ENCODE results near the gene ARHGAP11A. TPM values are rescaled to one million over a fixed set of nuclear protein-coding genes. Genes with fewer than 3 reads are reported as not detected.
"Not testable (repeated sequence)": the region's sequence is repeated elsewhere in the genome, so short reads cannot be mapped to it uniquely, and the experiment has no call there.

Gene ARHGAP11A
- 5.3 and 7.5 TPM in 2 replicates for total RNA-seq

GRCh38 chr15:32615051-32615870 is at the start of gene ARHGAP11A:
Gene ARHGAP11A (plus strand): TSS chr15:32615504. CDS start chr15:32616212, 708 bp downstream.
- peaks cover 16% of the 10 kb centered on the region for H3K4me1 Mint-ChIP-seq
- CTCF ChIA-PET; H3K9me3 Mint-ChIP-seq; H3K36me3 Mint-ChIP-seq (ENCODE audit: low read depth); H3K27me3 Mint-ChIP-seq; intact Hi-C loops (cut with micrococcal nuclease): not testable (repeated sequence)
- H3K4me3 Mint-ChIP-seq = peak within 1 kb of the TSS; percentile 96
- H3K27ac Mint-ChIP-seq = peak within 1 kb of the TSS; percentile 92
- ATAC-seq (ENCODE audit: low read depth) (peak; percentile 90), DNase-seq (peak; percentile 66)
- POLR2A ChIA-PET = interaction anchor here (0.6 kb wide), 1 partner anchor 1718 kb away, joined by 3 read pairs; no protein-coding TSS in a partner anchor

- DNase-seq; intact Hi-C loops (cut with micrococcal nuclease); CTCF ChIA-PET; H3K27ac Mint-ChIP-seq; H3K4me3 Mint-ChIP-seq; POLR2A ChIA-PET; ATAC-seq (ENCODE audit: low read depth); H3K4me1 Mint-ChIP-seq; H3K9me3 Mint-ChIP-seq; H3K36me3 Mint-ChIP-seq (ENCODE audit: low read depth); H3K27me3 Mint-ChIP-seq: not testable (repeated sequence)
Measured at GRCh38 chr15:32568988-32569387, 46.3 kb upstream of the ARHGAP11A start.

- H3K27me3 Mint-ChIP-seq; H3K4me1 Mint-ChIP-seq; CTCF ChIA-PET; POLR2A ChIA-PET; H3K27ac Mint-ChIP-seq; intact Hi-C loops (cut with micrococcal nuclease); H3K36me3 Mint-ChIP-seq (ENCODE audit: low read depth); H3K9me3 Mint-ChIP-seq; DNase-seq; ATAC-seq (ENCODE audit: low read depth): not testable (repeated sequence)
- H3K4me3 Mint-ChIP-seq = peak overlapping the region; percentile 68
Measured at GRCh38 chr15:32578482-32578881, 36.8 kb upstream of the ARHGAP11A start.

GRCh38 chr15:32585844-32586243 is 29.5 kb upstream of the ARHGAP11A start:
- H3K9me3 Mint-ChIP-seq; H3K36me3 Mint-ChIP-seq (ENCODE audit: low read depth); H3K27ac Mint-ChIP-seq; intact Hi-C loops (cut with micrococcal nuclease); H3K4me3 Mint-ChIP-seq; DNase-seq; CTCF ChIA-PET; H3K4me1 Mint-ChIP-seq; ATAC-seq (ENCODE audit: low read depth); H3K27me3 Mint-ChIP-seq; POLR2A ChIA-PET: not testable (repeated sequence)

- H3K27me3 Mint-ChIP-seq; H3K9me3 Mint-ChIP-seq; H3K36me3 Mint-ChIP-seq (ENCODE audit: low read depth); intact Hi-C loops (cut with micrococcal nuclease); CTCF ChIA-PET; H3K4me1 Mint-ChIP-seq; H3K4me3 Mint-ChIP-seq; H3K27ac Mint-ChIP-seq; POLR2A ChIA-PET; DNase-seq; ATAC-seq (ENCODE audit: low read depth): not testable (repeated sequence)
Measured at GRCh38 chr15:32593151-32593550, 22.2 kb upstream of the ARHGAP11A start, which contains the start of gene GOLGA8N. Gene GOLGA8N (plus strand): TSS chr15:32593456.

GRCh38 chr15:32609518-32609917 is 5.8 kb upstream of the ARHGAP11A start:
- H3K27me3 Mint-ChIP-seq; intact Hi-C loops (cut with micrococcal nuclease); CTCF ChIA-PET; H3K9me3 Mint-ChIP-seq; POLR2A ChIA-PET; H3K4me1 Mint-ChIP-seq; DNase-seq; H3K27ac Mint-ChIP-seq; ATAC-seq (ENCODE audit: low read depth); H3K36me3 Mint-ChIP-seq (ENCODE audit: low read depth); H3K4me3 Mint-ChIP-seq: not testable (repeated sequence)

GRCh38 chr15:32610719-32611118 is 4.6 kb upstream of the ARHGAP11A start:
- H3K27me3 Mint-ChIP-seq; H3K9me3 Mint-ChIP-seq; H3K27ac Mint-ChIP-seq; H3K36me3 Mint-ChIP-seq (ENCODE audit: low read depth); CTCF ChIA-PET; H3K4me3 Mint-ChIP-seq; POLR2A ChIA-PET; ATAC-seq (ENCODE audit: low read depth); H3K4me1 Mint-ChIP-seq; intact Hi-C loops (cut with micrococcal nuclease); DNase-seq: not testable (repeated sequence)

- H3K36me3 Mint-ChIP-seq (ENCODE audit: low read depth); H3K9me3 Mint-ChIP-seq; POLR2A ChIA-PET; intact Hi-C loops (cut with micrococcal nuclease); H3K27me3 Mint-ChIP-seq; CTCF ChIA-PET: not testable (repeated sequence)
- H3K27ac Mint-ChIP-seq = peak overlapping the region; percentile 92
- H3K4me3 Mint-ChIP-seq = peak overlapping the region; percentile 96
- DNase-seq = peak; percentile 20
- H3K4me1 Mint-ChIP-seq = peaks cover 16% of the 10 kb centered on the region
- peak; percentile 11 for ATAC-seq (ENCODE audit: low read depth)
Measured at GRCh38 chr15:32614712-32615050, 623 bp upstream of the ARHGAP11A start.

GRCh38 chr15:32615871-32616426 is 645 bp downstream of the ARHGAP11A start:
- ATAC-seq (ENCODE audit: low read depth); H3K27me3 Mint-ChIP-seq; intact Hi-C loops (cut with micrococcal nuclease); CTCF ChIA-PET; POLR2A ChIA-PET; H3K36me3 Mint-ChIP-seq (ENCODE audit: low read depth); DNase-seq; H3K9me3 Mint-ChIP-seq: not testable (repeated sequence)
- Mint-ChIP-seq H3K4me1 (peaks cover 16% of the 10 kb centered on the region), H3K4me3 (peak overlapping the region; percentile 96), H3K27ac (peak overlapping the region; percentile 92)
